ENCODE measurements around the gene IFNG.

IFNG gene

GRCh38 chr12:68113644-68114043, 45.9 kb downstream of the IFNG start:
- DNase-seq, result no peak

DNA sequence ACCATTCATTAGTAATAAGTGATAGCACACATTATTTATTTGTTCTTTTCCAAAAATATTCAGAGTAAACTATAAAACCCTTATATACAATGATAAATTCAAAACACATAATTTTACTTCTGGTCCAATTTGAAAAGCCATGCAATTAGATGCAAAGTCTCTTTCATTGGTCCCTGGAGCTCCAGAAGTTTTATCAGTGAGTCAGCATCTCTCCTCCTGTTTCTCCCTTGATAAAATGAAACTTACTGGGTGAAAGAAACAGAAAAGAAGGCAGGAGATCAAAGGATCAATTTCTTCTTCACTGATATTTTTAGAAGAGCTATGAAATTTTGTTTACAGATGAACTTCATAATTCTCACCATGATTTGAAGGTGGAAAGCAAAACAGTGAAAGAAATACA, 47.5 kb downstream of the IFNG start:
- DNase-seq, result no peak

- no peak for DNase-seq
These were observed 49.9 kb downstream of the IFNG start for GRCh38 chr12:68109444-68110217.

DNA sequence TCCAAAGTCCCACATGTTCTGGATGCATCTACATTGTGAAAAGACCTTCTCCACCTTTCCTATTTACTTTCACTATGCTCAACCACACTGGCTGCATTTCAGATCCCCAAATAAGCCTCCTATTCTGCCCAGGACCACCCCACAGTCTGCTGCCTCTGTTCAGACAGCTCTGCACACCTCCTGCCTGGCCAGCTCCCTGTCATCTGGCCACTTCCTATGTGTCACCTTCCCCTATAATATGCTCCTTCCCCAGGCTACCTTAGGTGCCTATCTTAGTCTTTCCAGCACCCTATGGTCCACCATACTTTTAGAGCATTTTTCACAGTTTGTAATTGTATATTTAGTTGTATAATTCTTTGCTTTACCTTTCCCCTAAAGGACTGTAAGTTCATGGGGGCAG, 50.5 kb downstream of the IFNG start:
- no peak for DNase-seq

DNA sequence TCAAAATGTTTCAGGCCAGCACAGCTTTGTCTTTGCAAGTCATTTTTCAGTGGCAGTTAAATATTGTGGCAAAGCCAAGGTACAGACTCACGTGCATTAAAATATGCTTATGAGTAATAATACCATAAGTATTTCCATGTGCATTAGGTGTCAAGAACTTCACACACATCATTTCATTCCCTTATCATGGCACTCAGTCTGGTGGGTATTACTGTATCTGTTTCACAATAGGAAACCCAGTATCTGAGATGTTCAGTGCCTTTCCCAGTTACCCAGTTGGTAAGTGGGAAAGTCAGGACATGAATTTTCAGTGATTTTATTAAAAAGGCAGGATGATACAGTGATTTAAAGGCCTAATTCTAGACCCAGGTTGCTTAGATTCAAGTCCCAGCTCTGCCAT, 52.9 kb downstream of the IFNG start:
- DNase-seq, result no peak

DNA sequence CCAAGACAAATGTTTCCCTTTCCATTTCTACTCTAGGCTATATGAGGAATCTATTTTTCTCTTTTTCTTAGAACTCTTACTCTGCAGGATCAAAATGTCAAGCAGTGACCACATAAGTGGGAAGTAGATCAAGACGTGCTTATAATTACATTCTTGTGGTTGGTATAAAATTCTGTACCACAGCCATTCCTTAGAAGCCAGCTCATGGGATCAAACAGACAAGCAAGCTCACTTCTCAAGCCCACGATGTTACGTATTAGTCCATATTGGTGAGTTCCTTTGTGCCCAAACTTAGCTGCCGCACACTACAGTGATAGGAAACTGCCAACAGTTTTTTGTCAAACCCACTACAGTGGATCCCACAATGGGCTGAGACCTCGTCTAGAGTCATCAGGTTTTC, 53.4 kb downstream of the IFNG start:
- DNase-seq, result no peak
